ENCODE results near the gene DYNC1I1. TPM values are rescaled to one million over a fixed set of nuclear protein-coding genes. Genes with fewer than 3 reads are reported as not detected.

Gene DYNC1I1
- total RNA-seq, 6 donors from 2014 or later: 0.46 to 3.1 (median 1.7) TPM; not detected in 1

DNA sequence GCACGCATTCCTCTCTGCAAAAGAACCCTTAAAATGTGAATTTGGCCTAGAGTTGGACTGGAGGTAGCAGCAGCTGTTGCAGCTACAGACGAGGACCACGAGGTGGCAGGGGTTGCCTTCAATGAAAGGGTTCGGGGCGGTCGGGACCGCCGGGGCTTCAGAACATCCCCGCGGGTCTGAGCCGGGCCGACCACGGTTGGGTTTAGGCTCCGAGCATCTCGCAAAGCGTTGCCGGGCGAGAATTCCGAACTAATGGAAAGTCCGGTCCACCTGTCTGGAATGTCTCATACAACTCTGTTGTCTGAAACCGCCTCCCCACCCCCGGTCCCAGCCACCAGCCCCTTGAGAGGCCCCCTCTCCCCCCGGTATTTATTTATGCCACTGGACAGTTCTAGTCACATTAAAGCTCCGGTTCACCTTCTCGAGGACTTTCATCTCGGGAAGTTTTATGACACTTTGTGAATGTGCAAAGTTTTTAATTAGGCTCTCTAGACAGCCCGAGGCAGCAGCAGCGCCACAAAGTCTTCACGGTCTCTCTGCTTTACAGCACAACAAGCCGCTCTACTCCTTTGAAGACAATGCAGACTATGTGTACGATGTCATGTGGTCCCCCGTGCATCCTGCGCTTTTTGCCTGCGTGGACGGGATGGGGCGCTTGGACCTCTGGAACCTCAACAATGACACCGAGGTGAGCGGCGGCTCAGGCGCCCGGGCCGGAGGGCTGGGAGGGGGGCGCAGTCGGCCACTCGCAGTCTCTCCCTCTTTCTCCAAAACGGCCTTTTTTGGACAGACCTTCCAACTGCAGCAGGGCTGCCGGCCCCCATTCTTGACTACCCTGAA, 303.4 kb downstream of the DYNC1I1 start:
- WGBS, 2 donors: 2 to 3% methylated on average over 38 to 47 of the region's 47 CpGs
- peak in 5 of 6 experiments; percentile 59 to 71 (median 66) for TF ChIP-seq CTCF (IDR thresholded peaks at IDR 0.05)
- no peak for TF ChIP-seq EP300 (IDR thresholded peaks at IDR 0.05)
- Histone ChIP-seq H3K27me3 (peaks cover 0 to 9% (median 0%) of the 10 kb centered on the region in 4 donors), H3K36me3 (no peaks in the 10 kb centered on the region), H3K4me3 (peak overlapping the region; percentile 12 to 51 (median 42)), H3K9me3 (no peaks in the 10 kb centered on the region), H3K4me1 (peaks cover 7 to 13% (median 10%) of the 10 kb centered on the region in 4 donors), H3K27ac (no peak overlapping the region)
- DNase-seq: peak; percentile 39 to 85
- peak; percentile 75 to 94 for ATAC-seq (ENCODE audit: low FRiP score in 2 of 2)

GRCh38 chr7:96076350-96076707, 304.0 kb downstream of the DYNC1I1 start:
- TF ChIP-seq POLR2A (IDR thresholded peaks at IDR 0.05): no peak
- TF ChIP-seq CTCF (IDR thresholded peaks at IDR 0.05): no peak
- no peak for TF ChIP-seq EP300 (IDR thresholded peaks at IDR 0.05)
- TF ChIP-seq POLR2AphosphoS5 (IDR thresholded peaks at IDR 0.05): no peak
- Histone ChIP-seq H3K27me3 (peaks cover 0 to 9% (median 0%) of the 10 kb centered on the region in 4 donors), H3K36me3 (no peaks in the 10 kb centered on the region)

GRCh38 chr7:96080027-96080426, 307.7 kb downstream of the DYNC1I1 start:
- Histone ChIP-seq H3K27me3 (peaks cover 0 to 9% (median 0%) of the 10 kb centered on the region in 4 donors), H3K4me1 (peaks cover 7 to 13% (median 10%) of the 10 kb centered on the region in 4 donors), H3K36me3 (no peaks in the 10 kb centered on the region), H3K9me3 (no peaks in the 10 kb centered on the region), H3K27ac (no peak overlapping the region), H3K4me3 (no peak overlapping the region)
- no peak for DNase-seq
- TF ChIP-seq EP300 (IDR thresholded peaks at IDR 0.05): no peak
- no peak for TF ChIP-seq POLR2A (IDR thresholded peaks at IDR 0.05)
- 77 to 81% methylated on average over 6 of the region's 6 CpGs for WGBS, 2 donors
- no peak for ATAC-seq (ENCODE audit: low FRiP score in 2 of 2)

More at GRCh38 chr7:96076350-96076707, 304.0 kb downstream of the DYNC1I1 start:
- Histone ChIP-seq H3K9me3 (no peaks in the 10 kb centered on the region), H3K4me3 (peak overlapping the region in 3 of 4 donors; percentile 36 to 51 (median 49)), H3K4me1 (peaks cover 7 to 13% (median 10%) of the 10 kb centered on the region in 4 donors), H3K27ac (no peak overlapping the region)
- ATAC-seq (ENCODE audit: low FRiP score in 2 of 2) (no peak), DNase-seq (no peak)
- WGBS, 2 donors: 16 to 19% methylated on average over 10 of the region's 10 CpGs

- H3K9me3 ChIP-seq: no peaks in the 10 kb centered on the region
- H3K4me3 ChIP-seq: no peak overlapping the region
- no peak overlapping the region for H3K27ac ChIP-seq
- TF ChIP-seq POLR2A (IDR thresholded peaks at IDR 0.05) (no peak), EP300 (IDR thresholded peaks at IDR 0.05) (no peak), CTCF (IDR thresholded peaks at IDR 0.05) (no peak), POLR2AphosphoS5 (IDR thresholded peaks at IDR 0.05) (no peak)
- H3K27me3 ChIP-seq: no peaks in the 10 kb centered on the region
- DNase-seq (no peak), ATAC-seq (ENCODE audit: low FRiP score in 2 of 2) (no peak)
- no peaks in the 10 kb centered on the region for H3K36me3 ChIP-seq
- 92 to 100% methylated on average over 1 of the region's 1 CpG for WGBS, 2 donors
- H3K4me1 ChIP-seq: no peaks in the 10 kb centered on the region
Measured at GRCh38 chr7:96084881-96085553, 312.7 kb downstream of the DYNC1I1 start.

DNA sequence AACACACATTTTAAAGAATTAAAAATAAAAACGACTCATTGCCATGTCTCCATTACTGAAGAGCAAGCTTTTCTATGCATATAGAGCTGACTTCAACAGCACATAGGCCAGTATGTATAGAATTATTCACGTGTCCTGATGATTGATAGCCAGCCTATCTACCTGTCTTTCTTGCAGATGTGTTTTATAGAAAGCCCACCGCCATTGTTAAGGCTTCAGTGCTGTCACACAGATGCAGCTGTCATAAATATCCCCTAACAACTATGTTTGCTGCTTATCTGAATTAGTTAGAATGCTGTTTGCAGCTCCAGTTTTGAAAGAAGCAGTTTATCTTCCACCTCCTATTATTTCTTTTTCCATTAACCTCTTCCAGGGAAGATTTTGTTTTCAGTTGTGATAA, 313.6 kb downstream of the DYNC1I1 start:
- no peak for ATAC-seq (ENCODE audit: low FRiP score in 2 of 2)
- no peak overlapping the region for H3K27ac ChIP-seq
- 76 to 87% methylated on average over 3 of the region's 3 CpGs for WGBS, 2 donors
- no peak for DNase-seq
- TF ChIP-seq POLR2A (IDR thresholded peaks at IDR 0.05) (no peak), POLR2AphosphoS5 (IDR thresholded peaks at IDR 0.05) (no peak), CTCF (IDR thresholded peaks at IDR 0.05) (no peak), EP300 (IDR thresholded peaks at IDR 0.05) (no peak)
- H3K4me3 ChIP-seq: no peak overlapping the region
- H3K27me3 ChIP-seq: no peaks in the 10 kb centered on the region
- H3K9me3 ChIP-seq: no peaks in the 10 kb centered on the region
- H3K36me3 ChIP-seq: no peaks in the 10 kb centered on the region
- H3K4me1 ChIP-seq: no peaks in the 10 kb centered on the region

All from upper lobe of left lung (tissue), 6 donors.